HCT116 (cell line): Measurements from ENCODE around the gene RNGTT. TPM values are rescaled to one million over a fixed set of nuclear protein-coding genes. Genes with fewer than 3 reads are reported as not detected.

Source experiments
- ATAC-seq: fragments of 200-7000 bp; cut with Tn5 transposase; 2 replicates; pipeline ENCODE4 v1.9.1; 2020; ENCODE audit warnings: mild to moderate bottlenecking, moderate library complexity
- BruUV-seq: library from RNA; stranded (reverse); fragments of 400-500 nt; replicated peaks from 2 replicates; lab custom pipeline; 2021; lab: Mats Ljungman, UMichigan
- CTCF ChIA-PET: fragments of 300-600 bp; sonication (Branson Sonifier 250); formaldehyde crosslinking; loops from one replicate; lab custom pipeline; 2021; ENCODE audit warnings: antibody characterized with exemption; lab: Charles Lee
- POLR2A ChIA-PET: fragments of 300-600, 350-600 bp; sonication (Branson Sonifier 250); formaldehyde crosslinking; loops from one replicate; lab custom pipeline; 2021; ENCODE audit warnings: antibody characterized with exemption; lab: Charles Lee
- RAD21 ChIA-PET, 2 experiments: fragments of 300-600 bp; sonication (Branson Sonifier 250); formaldehyde crosslinking; loops; one replicate each; lab custom pipeline; 2023; ENCODE audit warnings: low total read pairs in 2 of 2; ENCODE audit not compliant: uncharacterized antibody in 2 of 2, unreplicated experiment in 2 of 2, low non-redundant PET in 1 of 2; lab: Charles Lee
- DNase-seq: peaks from one replicate; pipeline ENCODE4 v3.0.0-alpha.2; 2010; ENCODE audit warnings: low read depth, low spot score
- H2AFZ ChIP-seq: fragments of 200-600 bp; shearing (Covaris generic), sonication (generic); 2 replicates; pipeline ENCODE4 v1.6.1; 2017; ENCODE audit warnings: low read depth, mixed run types, mixed read lengths, antibody characterized with exemption, low read length; ENCODE audit not compliant: poor library complexity, severe bottlenecking
- H3K27ac ChIP-seq: 2 replicates; pipeline ENCODE4 v1.5.1; 2012; ENCODE audit warnings: low read depth, low read length
- H3K27me3 ChIP-seq: fragments of 200-600 bp; sonication (generic); 2 replicates; pipeline ENCODE4 v1.6.1; 2016; ENCODE audit warnings: mixed run types, low read length, mixed read lengths; ENCODE audit not compliant: insufficient read depth
- H3K36me3 ChIP-seq, 2 experiments: fragments of 200-500 bp in 1 of 2; fragments of 200-600 bp in 1 of 2; sonication (Bioruptor generic) in 1 of 2; sonication (generic) in 1 of 2; 2 replicates each; pipeline versions ENCODE4 v1.5.1 to v1.6.1; 2014 to 2016; ENCODE audit warnings: low read length in 2 of 2, inconsistent platforms in 1 of 2, mixed read lengths in 1 of 2, mixed run types in 1 of 2; ENCODE audit not compliant: insufficient read depth in 2 of 2, control insufficient read depth in 1 of 2
- H3K4me1 ChIP-seq, 2 experiments: fragments of 200-600 bp in 1 of 2; sonication (generic) in 1 of 2; 2 replicates each; pipeline versions ENCODE4 v1.5.1 to v1.6.1; 2012 to 2017; ENCODE audit warnings: low read length in 2 of 2, inconsistent platforms in 1 of 2, mild to moderate bottlenecking in 1 of 2, mixed read lengths in 1 of 2, mixed run types in 1 of 2, moderate library complexity in 1 of 2; ENCODE audit not compliant: insufficient read depth in 2 of 2, control insufficient read depth in 1 of 2
- H3K4me2 ChIP-seq: fragments of 200-600 bp; sonication (generic); 2 replicates; pipeline ENCODE4 v1.6.1; 2017; ENCODE audit warnings: mixed run types, low read length, mixed read lengths
- H3K4me3 ChIP-seq, 2 experiments: fragments of 200-600 bp in 1 of 2; sonication (generic) in 1 of 2; replicated peaks in 1 of 2; 2 replicates each; pipeline ENCODE4 v1.5.1; 2011 to 2016; ENCODE audit warnings: low read length in 2 of 2, control low read depth in 1 of 2, low read depth in 1 of 2, mild to moderate bottlenecking in 1 of 2, mixed read lengths in 1 of 2, mixed run types in 1 of 2
- H3K79me2 ChIP-seq: fragments of 200-600 bp; sonication (generic); 2 replicates; pipeline ENCODE4 v1.6.1; 2017; ENCODE audit warnings: mild to moderate bottlenecking, mixed run types, low read length, moderate library complexity, mixed read lengths; ENCODE audit not compliant: insufficient read depth
- H3K9ac ChIP-seq: fragments of 200-600 bp; sonication (generic); 2 replicates; pipeline ENCODE4 v1.6.1; 2016; ENCODE audit warnings: low read length, mixed read lengths
- H3K9me2 ChIP-seq: fragments of 200-600 bp; sonication (generic), shearing (Covaris generic); 2 replicates; pipeline ENCODE4 v1.6.1; 2017; ENCODE audit warnings: mixed run types, mild to moderate bottlenecking, moderate library complexity; ENCODE audit not compliant: insufficient read depth
- H3K9me3 ChIP-seq, 2 experiments: fragments of 200-500 bp in 1 of 2; fragments of 200-600 bp in 1 of 2; sonication (Bioruptor generic) in 1 of 2; sonication (generic) in 1 of 2; 2 replicates each; pipeline ENCODE4 v1.6.1; 2014 to 2017; ENCODE audit warnings: low read length in 2 of 2, mixed read lengths in 2 of 2, inconsistent platforms in 1 of 2, low read depth in 1 of 2, mild to moderate bottlenecking in 1 of 2, mixed run types in 1 of 2, moderate library complexity in 1 of 2; ENCODE audit not compliant: control insufficient read depth in 1 of 2, insufficient read depth in 1 of 2
- H4K20me1 ChIP-seq: fragments of 200-600 bp; sonication (generic), shearing (Covaris generic); 2 replicates; pipeline ENCODE4 v1.6.1; 2017; ENCODE audit warnings: mixed run types, mild to moderate bottlenecking, moderate library complexity; ENCODE audit not compliant: insufficient read depth
- CEBPB ChIP-seq: IDR thresholded peaks from 2 replicates; pipeline ENCODE4 v1.6.1; 2012; ENCODE audit warnings: low read depth
- CTCF ChIP-seq, 3 experiments: fragments of 200-600 bp in 1 of 3; sonication (generic) in 1 of 3; IDR thresholded peaks in 2 of 3; conservative IDR thresholded peaks in 1 of 3; 2 replicates each; pipeline ENCODE4 v1.5.1; 2012 to 2017; ENCODE audit warnings: low read depth in 2 of 3, low read length in 2 of 3, antibody characterized with exemption in 1 of 3, borderline replicate concordance in 1 of 3, control low read depth in 1 of 3, mild to moderate bottlenecking in 1 of 3, mixed read lengths in 1 of 3, mixed run types in 1 of 3, moderate library complexity in 1 of 3; ENCODE audit not compliant: insufficient read depth in 1 of 3
- EGR1 ChIP-seq: IDR thresholded peaks from 2 replicates; pipeline ENCODE4 v1.6.1; 2012; ENCODE audit warnings: low read depth
- ELF1 ChIP-seq: IDR thresholded peaks from 2 replicates; pipeline ENCODE4 v1.6.1; 2012; ENCODE audit warnings: low read depth, borderline replicate concordance
- EZH2 ChIP-seq: fragments of 200-600 bp; sonication (generic); IDR thresholded peaks from 2 replicates; pipeline ENCODE4 v1.6.1; 2017; ENCODE audit warnings: antibody characterized with exemption, mixed run types
- EZH2phosphoT487 ChIP-seq: fragments of 200-600 bp; IDR thresholded peaks from 2 replicates; pipeline ENCODE4 v1.6.1; 2018; ENCODE audit warnings: antibody characterized with exemption, borderline replicate concordance
- FOSL1 ChIP-seq: IDR thresholded peaks from 2 replicates; pipeline ENCODE4 v1.6.1; 2012; ENCODE audit warnings: low read depth
- JUND ChIP-seq: IDR thresholded peaks from 2 replicates; pipeline ENCODE4 v1.6.1; 2012
- MAX ChIP-seq: IDR thresholded peaks from 2 replicates; pipeline ENCODE4 v1.6.1; 2012
- POLR2A ChIP-seq: IDR thresholded peaks from 2 replicates; pipeline ENCODE4 v1.7.0; 2011; ENCODE audit warnings: borderline replicate concordance; ENCODE audit not compliant: insufficient read depth, insufficient read length; ENCODE audit errors: extremely low read depth
- POLR2AphosphoS5 ChIP-seq: IDR thresholded peaks from 2 replicates; pipeline ENCODE4 v1.6.1; 2011; ENCODE audit warnings: mild to moderate bottlenecking, low read depth, low read length, moderate library complexity
- RAD21 ChIP-seq: IDR thresholded peaks from 2 replicates; pipeline ENCODE4 v1.6.1; 2012; ENCODE audit warnings: low read depth, mild to moderate bottlenecking
- SRF ChIP-seq: IDR thresholded peaks from 2 replicates; pipeline ENCODE4 v1.6.1; 2012; ENCODE audit warnings: low read depth
- TCF7L2 ChIP-seq: IDR thresholded peaks from 2 replicates; pipeline ENCODE4 v1.7.0; 2011; ENCODE audit warnings: borderline replicate concordance, inconsistent platforms; ENCODE audit not compliant: insufficient read depth, insufficient read length; ENCODE audit errors: extremely low read depth
- ZFX ChIP-seq: fragments of 450-650 bp; IDR thresholded peaks from 2 replicates; pipeline ENCODE4 v1.6.1; 2017
- intact Hi-C: fragments of 100-400 bp; cut with micrococcal nuclease; formaldehyde crosslinking; loops from 2 replicates; pipeline ENCODE4 v1.10.0; 2022
- total RNA-seq: library from RNA; stranded (reverse); gene quantifications from one replicate; pipeline ENCODE4 v1.2.1, GENCODE V29; 2021; ENCODE audit not compliant: unreplicated experiment

The RNGTT gene
- total RNA-seq, 1 experiment from 2014 or later: 23.0 TPM

GRCh38 chr6:88588938-88589337 is 374.5 kb downstream of the RNGTT start:
- no peak for ATAC-seq
- H3K27ac ChIP-seq: no peak overlapping the region
- peaks cover 30% of the 10 kb centered on the region for H3K27me3 ChIP-seq
- H3K36me3 ChIP-seq: no peaks in the 10 kb centered on the region
- no peaks in the 10 kb centered on the region for H4K20me1 ChIP-seq
- H3K9ac ChIP-seq: no peak overlapping the region
- intact Hi-C loops: no loop called here
- ChIA-PET CTCF (no interaction called here), RAD21 (no interaction called here), POLR2A (no interaction called here)
- DNase-seq: no peak
- no peaks in the 10 kb centered on the region for H3K9me3 ChIP-seq
- H3K4me1 ChIP-seq: no peaks in the 10 kb centered on the region
- no peaks in the 10 kb centered on the region for H3K9me2 ChIP-seq
- no peak for TF ChIP-seq MAX
- TF ChIP-seq FOSL1: no peak
- TF ChIP-seq ELF1: no peak
- no peak for TF ChIP-seq CTCF (IDR thresholded peaks at IDR 0.05 in 2 of 3, conservative IDR thresholded peaks at IDR 0.05 in 1 of 3; ENCODE audit: borderline replicate concordance in 1 of 3, insufficient read depth in 1 of 3, low read depth in 2 of 3, low read length in 2 of 3)
- no peak for TF ChIP-seq EZH2
- TF ChIP-seq POLR2A: no peak
- TF ChIP-seq TCF7L2: no peak
- no peak for TF ChIP-seq ZFX
- TF ChIP-seq CEBPB: no peak
- H3K4me2 ChIP-seq: no peak overlapping the region
- no peak overlapping the region for H3K4me3 ChIP-seq
- H3K79me2 ChIP-seq: no peaks in the 10 kb centered on the region
- no TSS peak for BruUV-seq
- H2AFZ ChIP-seq: no peak overlapping the region

GRCh38 chr6:88587150-88587520 is 376.3 kb downstream of the RNGTT start:
- no peaks in the 10 kb centered on the region for H3K79me2 ChIP-seq
- DNase-seq: no peak
- POLR2A ChIA-PET: no interaction called here
- H3K4me3 ChIP-seq: no peak overlapping the region
- no peaks in the 10 kb centered on the region for H4K20me1 ChIP-seq
- CTCF ChIA-PET: no interaction called here
- TF ChIP-seq EZH2 (no peak), ZFX (no peak), ELF1 (no peak), SRF (no peak), POLR2AphosphoS5 (no peak), MAX (no peak), EZH2phosphoT487 (no peak), FOSL1 (no peak), EGR1 (no peak), RAD21 (no peak), JUND (no peak)
- TF ChIP-seq, all 23 proteins: peak for 0
- no peaks in the 10 kb centered on the region for H3K9me2 ChIP-seq
- RAD21 ChIA-PET: no interaction called here
- H3K4me1 ChIP-seq: no peaks in the 10 kb centered on the region
- no peak overlapping the region for H2AFZ ChIP-seq
- no peaks in the 10 kb centered on the region for H3K9me3 ChIP-seq
- H3K36me3 ChIP-seq: no peaks in the 10 kb centered on the region
- BruUV-seq: no TSS peak
- H3K27me3 ChIP-seq: peaks cover 32% of the 10 kb centered on the region
- no peak for ATAC-seq
- intact Hi-C loops: no loop called here
- H3K9ac ChIP-seq: no peak overlapping the region
- no peak overlapping the region for H3K4me2 ChIP-seq
- no peak overlapping the region for H3K27ac ChIP-seq
